ENCODE results near the gene SIAH1. TPM values are rescaled to one million over a fixed set of nuclear protein-coding genes. Genes with fewer than 3 reads are reported as not detected.

Gene SIAH1
- total and polyA plus RNA-seq, 2 experiments from 2014 or later, result 38.8 to 45.5 TPM

DNA sequence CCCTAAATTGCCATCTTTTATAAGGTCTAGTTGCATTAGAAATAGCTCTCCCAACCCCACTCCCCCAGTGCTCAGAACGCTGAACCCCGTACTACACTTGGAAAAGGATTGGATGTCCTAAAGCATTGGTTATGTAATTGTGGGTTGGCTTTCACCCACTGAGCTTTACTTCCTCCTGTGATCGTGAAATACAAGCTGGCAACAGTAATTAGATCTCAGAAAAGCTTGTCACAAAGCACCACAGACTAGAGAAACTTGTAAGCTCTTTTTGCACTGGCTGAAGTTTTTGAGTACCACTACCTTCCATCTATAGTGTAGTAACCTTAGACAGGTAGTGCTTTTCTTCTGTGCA, 54.4 kb downstream of the SIAH1 start:
- H3K9me2 ChIP-seq (replicated peaks; ENCODE audit: insufficient read depth), result no peaks in the 10 kb centered on the region
- no peak for DNase-seq (ENCODE audit: low spot score)
- H3K4me2 ChIP-seq, result no peak overlapping the region
- no peaks in the 10 kb centered on the region for H3K79me2 ChIP-seq
- TF ChIP-seq EZH2 (IDR thresholded peaks at IDR 0.05; ENCODE audit: borderline replicate concordance) (no peak), EZH2phosphoT487 (IDR thresholded peaks at IDR 0.05; ENCODE audit: low read depth, severe bottlenecking, unreplicated experiment) (no peak)
- TF ChIP-seq, protein P1, sequence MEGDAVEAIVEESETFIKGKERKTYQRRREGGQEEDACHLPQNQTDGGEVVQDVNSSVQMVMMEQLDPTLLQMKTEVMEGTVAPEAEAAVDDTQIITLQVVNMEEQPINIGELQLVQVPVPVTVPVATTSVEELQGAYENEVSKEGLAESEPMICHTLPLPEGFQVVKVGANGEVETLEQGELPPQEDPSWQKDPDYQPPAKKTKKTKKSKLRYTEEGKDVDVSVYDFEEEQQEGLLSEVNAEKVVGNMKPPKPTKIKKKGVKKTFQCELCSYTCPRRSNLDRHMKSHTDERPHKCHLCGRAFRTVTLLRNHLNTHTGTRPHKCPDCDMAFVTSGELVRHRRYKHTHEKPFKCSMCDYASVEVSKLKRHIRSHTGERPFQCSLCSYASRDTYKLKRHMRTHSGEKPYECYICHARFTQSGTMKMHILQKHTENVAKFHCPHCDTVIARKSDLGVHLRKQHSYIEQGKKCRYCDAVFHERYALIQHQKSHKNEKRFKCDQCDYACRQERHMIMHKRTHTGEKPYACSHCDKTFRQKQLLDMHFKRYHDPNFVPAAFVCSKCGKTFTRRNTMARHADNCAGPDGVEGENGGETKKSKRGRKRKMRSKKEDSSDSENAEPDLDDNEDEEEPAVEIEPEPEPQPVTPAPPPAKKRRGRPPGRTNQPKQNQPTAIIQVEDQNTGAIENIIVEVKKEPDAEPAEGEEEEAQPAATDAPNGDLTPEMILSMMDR (IDR thresholded peaks at IDR 0.05; ENCODE audit: poor library complexity), result no peak
- H3K9me3 ChIP-seq (ENCODE audit: low read depth), result no peaks in the 10 kb centered on the region
- no peaks in the 10 kb centered on the region for H3K27me3 ChIP-seq
- H4K20me1 ChIP-seq (ENCODE audit: insufficient read depth, poor library complexity, severe bottlenecking), result no peaks in the 10 kb centered on the region
- H3K4me1 ChIP-seq (ENCODE audit: insufficient read depth), result no peaks in the 10 kb centered on the region
- WGBS (ENCODE audit: low lambda C conversion rate, missing lambda C conversion rate), result 86% methylated on average over 3 of the region's 3 CpGs
- no peak overlapping the region for H2AFZ ChIP-seq
- H3K27ac ChIP-seq, result no peak overlapping the region
- H3K36me3 ChIP-seq (replicated peaks; ENCODE audit: insufficient read depth, low read depth), result no peaks in the 10 kb centered on the region
- H3K4me3 ChIP-seq, result no peak overlapping the region

- Histone ChIP-seq H3K4me1 (ENCODE audit: insufficient read depth) (no peaks in the 10 kb centered on the region), H3K9me3 (ENCODE audit: low read depth) (no peaks in the 10 kb centered on the region), H3K4me3 (no peak overlapping the region), H3K36me3 (replicated peaks; ENCODE audit: insufficient read depth, low read depth) (no peaks in the 10 kb centered on the region), H3K27me3 (no peaks in the 10 kb centered on the region), H4K20me1 (ENCODE audit: insufficient read depth, poor library complexity, severe bottlenecking) (no peaks in the 10 kb centered on the region), H2AFZ (no peak overlapping the region), H3K27ac (no peak overlapping the region), H3K4me2 (no peak overlapping the region), H3K9me2 (replicated peaks; ENCODE audit: insufficient read depth) (no peaks in the 10 kb centered on the region), H3K79me2 (no peaks in the 10 kb centered on the region)
- 100% methylated on average over 2 of the region's 2 CpGs for WGBS (ENCODE audit: low lambda C conversion rate, missing lambda C conversion rate)
- TF ChIP-seq EZH2 (IDR thresholded peaks at IDR 0.05; ENCODE audit: borderline replicate concordance) (no peak), EZH2phosphoT487 (IDR thresholded peaks at IDR 0.05; ENCODE audit: low read depth, severe bottlenecking, unreplicated experiment) (no peak)
- TF ChIP-seq, protein P1 (IDR thresholded peaks at IDR 0.05; ENCODE audit: poor library complexity), result no peak
- DNase-seq (ENCODE audit: low spot score), result no peak
Measured at GRCh38 chr16:48330189-48330840, 54.9 kb downstream of the SIAH1 start.

DNA sequence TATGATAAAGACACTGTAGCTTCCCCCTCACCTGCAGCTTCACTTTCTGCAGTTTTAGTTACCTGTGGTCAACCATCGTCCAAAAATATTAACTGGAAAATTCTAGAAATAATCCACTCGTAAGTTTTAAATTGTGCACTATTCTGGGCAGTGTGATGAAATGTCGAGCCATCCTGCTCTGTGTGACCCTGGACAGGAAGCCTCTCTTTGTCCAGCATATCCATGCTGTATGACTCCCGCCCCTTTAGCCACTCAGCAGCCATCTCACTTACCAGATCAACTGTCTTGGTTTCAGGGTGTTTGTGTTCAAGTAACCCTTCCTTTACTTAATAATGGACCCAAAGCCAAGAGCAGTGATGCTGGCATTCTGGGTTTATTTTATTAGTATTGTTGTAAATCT, 56.1 kb downstream of the SIAH1 start:
- Histone ChIP-seq H3K36me3 (replicated peaks; ENCODE audit: insufficient read depth, low read depth) (no peaks in the 10 kb centered on the region), H3K4me1 (ENCODE audit: insufficient read depth) (no peaks in the 10 kb centered on the region), H2AFZ (no peak overlapping the region), H3K27ac (no peak overlapping the region), H3K27me3 (no peaks in the 10 kb centered on the region), H3K9me2 (replicated peaks; ENCODE audit: insufficient read depth) (no peaks in the 10 kb centered on the region), H3K79me2 (no peaks in the 10 kb centered on the region), H3K4me3 (no peak overlapping the region), H3K4me2 (no peak overlapping the region), H3K9me3 (ENCODE audit: low read depth) (no peaks in the 10 kb centered on the region), H4K20me1 (ENCODE audit: insufficient read depth, poor library complexity, severe bottlenecking) (no peaks in the 10 kb centered on the region)
- DNase-seq (ENCODE audit: low spot score), result no peak
- WGBS (ENCODE audit: low lambda C conversion rate, missing lambda C conversion rate), result 97% methylated on average over 4 of the region's 4 CpGs
- TF ChIP-seq, protein P1 (IDR thresholded peaks at IDR 0.05; ENCODE audit: poor library complexity), result no peak
- no peak for TF ChIP-seq EZH2 (IDR thresholded peaks at IDR 0.05; ENCODE audit: borderline replicate concordance)
- TF ChIP-seq EZH2phosphoT487 (IDR thresholded peaks at IDR 0.05; ENCODE audit: low read depth, severe bottlenecking, unreplicated experiment), result no peak

Measured in hepatocyte (in vitro differentiated cells).